Endothelial cell of umbilical vein (primary cell): Measurements from ENCODE around the gene MYMK. TPM values are rescaled to one million over a fixed set of nuclear protein-coding genes. Genes with fewer than 3 reads are reported as not detected.

ENCODE experiments used
- BruUV-seq: library from RNA; stranded (reverse); fragments of 400-500 nt; replicated peaks from 2 replicates; lab custom pipeline; 2021; lab: Mats Ljungman, UMichigan
- CTCF ChIA-PET: fragments of 300-600, 350-600 bp; sonication (Branson Sonifier 250); formaldehyde crosslinking; loops from one replicate; lab custom pipeline; 2021; ENCODE audit warnings: antibody characterized with exemption, inconsistent platforms; lab: Charles Lee
- POLR2A ChIA-PET: fragments of 300-600, 350-600 bp; sonication (Branson Sonifier 250); formaldehyde crosslinking; loops from one replicate; lab custom pipeline; 2021; ENCODE audit warnings: antibody characterized with exemption, inconsistent platforms; lab: Charles Lee
- DNase-seq: peaks from one replicate; pipeline ENCODE4 v3.0.0-alpha.2; 2011; ENCODE audit warnings: low read depth, low spot score
- FAIRE-seq: peaks from 2 replicates; lab custom pipeline; 2011; peaks lifted over from hg19 to GRCh38; lab: Jason Lieb, UNC
- H2AFZ ChIP-seq: 2 replicates; pipeline ENCODE4 v1.6.0; 2012; ENCODE audit warnings: low read depth, low read length, control low read depth, inconsistent platforms
- H3K27ac ChIP-seq: 2 replicates; pipeline ENCODE4 v1.5.1; 2011; ENCODE audit warnings: low read depth, mild to moderate bottlenecking, control low read depth, low read length, moderate library complexity; ENCODE audit not compliant: insufficient read depth
- H3K27me3 ChIP-seq, 2 experiments: 2 replicates each; pipeline versions ENCODE4 v1.6.0 to v1.6.1; 2011; ENCODE audit warnings: low read length in 2 of 2, mixed read lengths in 1 of 2; ENCODE audit not compliant: control insufficient read depth in 2 of 2, insufficient read depth in 2 of 2
- H3K36me3 ChIP-seq, 2 experiments: 2 replicates in 1 of 2; 3 replicates in 1 of 2; pipeline ENCODE4 v1.5.1; 2011; ENCODE audit warnings: low read length in 2 of 2, mild to moderate bottlenecking in 1 of 2, moderate library complexity in 1 of 2; ENCODE audit not compliant: control insufficient read depth in 2 of 2, insufficient read depth in 2 of 2; ENCODE audit errors: extremely low read depth in 1 of 2
- H3K4me1 ChIP-seq: 3 replicates; pipeline ENCODE4 v1.5.1; 2011; ENCODE audit warnings: mild to moderate bottlenecking, low read length; ENCODE audit not compliant: control insufficient read depth, insufficient read depth; ENCODE audit errors: extremely low read depth
- H3K4me2 ChIP-seq: 2 replicates; pipeline ENCODE4 v1.6.1; 2011; ENCODE audit warnings: low read length, control low read depth, mixed read lengths; ENCODE audit not compliant: insufficient read depth
- H3K4me3 ChIP-seq, 3 experiments: fragments of 200-600 bp in 1 of 3; sonication (generic), shearing (Covaris generic) in 1 of 3; replicated peaks in 1 of 3; 2 replicates each; pipeline ENCODE4 v1.5.1; 2011 to 2016; ENCODE audit warnings: control low read depth in 3 of 3, low read length in 3 of 3, mild to moderate bottlenecking in 2 of 3, inconsistent platforms in 1 of 3, low read depth in 1 of 3, moderate library complexity in 1 of 3; ENCODE audit not compliant: insufficient read depth in 1 of 3
- H3K79me2 ChIP-seq: 2 replicates; pipeline ENCODE4 v1.6.0; 2012; ENCODE audit warnings: low read length, inconsistent platforms; ENCODE audit not compliant: control insufficient read depth, insufficient read depth
- H3K9ac ChIP-seq: replicated peaks from 2 replicates; pipeline ENCODE3; 2011; ENCODE audit warnings: low read length, control low read depth; ENCODE audit not compliant: insufficient read depth; ENCODE audit errors: extremely low read depth
- H3K9me1 ChIP-seq: replicated peaks from 3 replicates; pipeline ENCODE4 v1.6.0; 2011; ENCODE audit warnings: mild to moderate bottlenecking, low read length; ENCODE audit not compliant: control insufficient read depth, insufficient read depth; ENCODE audit errors: extremely low read depth
- H3K9me3 ChIP-seq: replicated peaks from 2 replicates; pipeline ENCODE4 v1.5.1; 2012; ENCODE audit warnings: low read length, inconsistent platforms; ENCODE audit not compliant: control insufficient read depth, insufficient read depth
- H4K20me1 ChIP-seq: replicated peaks from 2 replicates; pipeline ENCODE3; 2011; ENCODE audit warnings: mild to moderate bottlenecking, low read length; ENCODE audit not compliant: control insufficient read depth, insufficient read depth; ENCODE audit errors: extremely low read depth
- CTCF ChIP-seq, 2 donors: IDR thresholded peaks; 1 replicate in 1 of 2; 2 replicates in 1 of 2; pipeline ENCODE4 v1.5.1; 2011; ENCODE audit warnings: low read length in 2 of 2, mild to moderate bottlenecking in 2 of 2, moderate library complexity in 2 of 2, control low read depth in 1 of 2, inconsistent platforms in 1 of 2, low read depth in 1 of 2; ENCODE audit not compliant: insufficient read depth in 1 of 2; ENCODE audit errors: extremely low read depth in 1 of 2
- EZH2 ChIP-seq: IDR thresholded peaks from 2 replicates; pipeline ENCODE4 v1.6.1; 2012; ENCODE audit warnings: borderline replicate concordance, low read depth, mild to moderate bottlenecking, moderate library complexity, low read length, inconsistent platforms; ENCODE audit not compliant: severe bottlenecking
- FOS ChIP-seq: IDR thresholded peaks from 2 replicates; pipeline ENCODE4 v1.6.1; 2011; ENCODE audit warnings: mild to moderate bottlenecking, low read length, moderate library complexity, borderline replicate concordance; ENCODE audit not compliant: insufficient read depth
- GATA2 ChIP-seq: IDR thresholded peaks from 2 replicates; pipeline ENCODE4 v1.7.0; 2011; ENCODE audit warnings: low read depth, mild to moderate bottlenecking, moderate library complexity, mixed read lengths, low read length; ENCODE audit not compliant: insufficient read length, insufficient read depth
- JUN ChIP-seq: IDR thresholded peaks from 2 replicates; pipeline ENCODE4 v1.6.1; 2011; ENCODE audit warnings: borderline replicate concordance, low read depth; ENCODE audit not compliant: insufficient read length, insufficient read depth
- MAX ChIP-seq: IDR thresholded peaks from 2 replicates; pipeline ENCODE4 v1.6.1; 2011; ENCODE audit not compliant: insufficient read depth, insufficient read length
- MYC ChIP-seq: IDR thresholded peaks from one replicate; pipeline ENCODE4 v1.6.1; 2011; ENCODE audit warnings: mild to moderate bottlenecking, low read depth, low read length
- POLR2A ChIP-seq: IDR thresholded peaks from 2 replicates; pipeline ENCODE4 v1.6.1; 2012; ENCODE audit warnings: low read depth, mild to moderate bottlenecking, control low read depth, low read length
- POLR2AphosphoS5 ChIP-seq: IDR thresholded peaks from 2 replicates; pipeline ENCODE4 v1.6.1; 2012; ENCODE audit warnings: low read depth, mild to moderate bottlenecking, control low read depth, low read length, moderate library complexity; ENCODE audit not compliant: insufficient read depth
- dilution Hi-C: fragments of 300-500 bp; cut with MboI; formaldehyde crosslinking; loops from one replicate; pipeline ENCODE4 v1.15.0; 2019; ENCODE audit warnings: low sequenced_read_pairs; ENCODE audit not compliant: extremely low pct_ligation_motif_present
- intact Hi-C: fragments of 100-400 bp; cut with micrococcal nuclease; formaldehyde crosslinking; loops from one replicate; pipeline ENCODE4 v1.10.0; 2022
- polyA plus RNA-seq, 4 experiments: library from polyadenylated mRNA; depleted of rRNA in 3 of 4; stranded (reverse) in 3 of 4; unstranded in 1 of 4; fragments of >200 nt; gene quantifications; 2 replicates each; pipeline versions ENCODE4 v1.2.1 to v1.2.3, GENCODE V29; 2011 to 2012; ENCODE audit warnings: missing spikeins in 1 of 4
- total RNA-seq: library from RNA; stranded (reverse); gene quantifications from 2 replicates; pipeline ENCODE4 v1.2.3, GENCODE V29; 2021

MYMK gene
- total and polyA plus RNA-seq, 2 donors (not counting 3 experiments of a cell fraction or from before 2014, with no cell fraction given): not detected

GRCh38 chr9:133538851-133539833 lies 14.4 kb upstream of the MYMK start:
- no peak overlapping the region for H3K27ac ChIP-seq
- H3K4me2 ChIP-seq: no peak overlapping the region
- DNase-seq (no peak), FAIRE-seq (no peak)
- TF ChIP-seq GATA2 (no peak), CTCF (IDR thresholded peaks at IDR 0.05; ENCODE audit: extremely low read depth in 1 of 2, insufficient read depth in 1 of 2, low read depth in 1 of 2, low read length in 2 of 2) (no peak), JUN (no peak), FOS (no peak), MYC (no peak), EZH2 (no peak), MAX (no peak), POLR2AphosphoS5 (no peak), POLR2A (no peak)
- no TSS peak for BruUV-seq
- H3K4me3 ChIP-seq: no peak overlapping the region
- H4K20me1 ChIP-seq: no peaks in the 10 kb centered on the region
- POLR2A ChIA-PET: no interaction called here
- dilution Hi-C loops (no loop called here), intact Hi-C loops (no loop called here)
- H3K27me3 ChIP-seq: peaks cover 7 to 8% of the 10 kb centered on the region in 2 experiments
- no peaks in the 10 kb centered on the region for H3K9me3 ChIP-seq
- no peaks in the 10 kb centered on the region for H3K79me2 ChIP-seq
- no peak overlapping the region for H3K9ac ChIP-seq
- H3K9me1 ChIP-seq: no peaks in the 10 kb centered on the region
- CTCF ChIA-PET: no interaction called here
- no peaks in the 10 kb centered on the region for H3K36me3 ChIP-seq
- H3K4me1 ChIP-seq: no peaks in the 10 kb centered on the region
- H2AFZ ChIP-seq: no peak overlapping the region
